ENCODE data around the gene PYM1.
"Not testable (repeated sequence)": the region's sequence is repeated elsewhere in the genome, so short reads cannot be mapped to it uniquely, and the experiment has no call there.

PYM1 gene

GRCh38 chr12:55908726-55909512 is 18.8 kb downstream of the PYM1 start:
- H3K9ac ChIP-seq (ENCODE audit: low read length) = no peak overlapping the region
- no peaks in the 10 kb centered on the region for H3K4me1 ChIP-seq (ENCODE audit: control insufficient read depth, insufficient read depth, low read length)

DNA sequence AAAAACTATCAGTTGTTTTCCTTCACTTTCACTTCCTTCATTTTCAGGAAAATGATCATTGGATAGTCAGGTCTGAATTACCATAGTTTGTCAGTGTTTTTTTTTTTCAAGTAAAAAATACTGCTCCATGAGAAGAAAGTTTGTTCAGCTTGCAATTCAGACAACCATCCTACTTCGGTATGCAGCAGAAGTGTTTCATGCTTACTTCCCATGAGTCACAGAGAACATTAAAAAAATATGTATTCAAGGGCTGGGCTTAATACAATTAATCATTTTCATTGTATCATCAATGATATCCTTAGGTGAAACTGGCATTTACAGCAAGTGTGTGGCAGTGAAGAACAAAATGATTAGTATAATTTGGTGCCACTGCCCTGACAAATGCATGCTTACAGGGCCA is 21.6 kb downstream of the PYM1 start:
- no peaks in the 10 kb centered on the region for H3K4me1 ChIP-seq (ENCODE audit: control insufficient read depth, insufficient read depth, low read length)
- no peak overlapping the region for H3K27ac ChIP-seq (ENCODE audit: low read depth, low read length)
- H3K4me3 ChIP-seq (ENCODE audit: low read depth, low read length) = no peak overlapping the region
- H3K36me3 ChIP-seq (ENCODE audit: control insufficient read depth, insufficient read depth, low read length) = peaks cover 24% of the 10 kb centered on the region
- no peak overlapping the region for H3K9ac ChIP-seq (ENCODE audit: low read length)
- no peaks in the 10 kb centered on the region for H3K27me3 ChIP-seq (ENCODE audit: control insufficient read depth, insufficient read depth, low read length)
- H3K9me3 ChIP-seq (ENCODE audit: control insufficient read depth, insufficient read depth, low read depth, low read length) = no peaks in the 10 kb centered on the region

More at GRCh38 chr12:55908726-55909512, 18.8 kb downstream of the PYM1 start:
- Histone ChIP-seq H3K27ac (ENCODE audit: low read depth, low read length) (no peak overlapping the region), H3K36me3 (ENCODE audit: control insufficient read depth, insufficient read depth, low read length) (peaks cover 11% of the 10 kb centered on the region), H3K4me3 (ENCODE audit: low read depth, low read length) (no peak overlapping the region), H3K9me3 (ENCODE audit: control insufficient read depth, insufficient read depth, low read depth, low read length) (no peaks in the 10 kb centered on the region), H3K27me3 (ENCODE audit: control insufficient read depth, insufficient read depth, low read length) (no peaks in the 10 kb centered on the region)

DNA sequence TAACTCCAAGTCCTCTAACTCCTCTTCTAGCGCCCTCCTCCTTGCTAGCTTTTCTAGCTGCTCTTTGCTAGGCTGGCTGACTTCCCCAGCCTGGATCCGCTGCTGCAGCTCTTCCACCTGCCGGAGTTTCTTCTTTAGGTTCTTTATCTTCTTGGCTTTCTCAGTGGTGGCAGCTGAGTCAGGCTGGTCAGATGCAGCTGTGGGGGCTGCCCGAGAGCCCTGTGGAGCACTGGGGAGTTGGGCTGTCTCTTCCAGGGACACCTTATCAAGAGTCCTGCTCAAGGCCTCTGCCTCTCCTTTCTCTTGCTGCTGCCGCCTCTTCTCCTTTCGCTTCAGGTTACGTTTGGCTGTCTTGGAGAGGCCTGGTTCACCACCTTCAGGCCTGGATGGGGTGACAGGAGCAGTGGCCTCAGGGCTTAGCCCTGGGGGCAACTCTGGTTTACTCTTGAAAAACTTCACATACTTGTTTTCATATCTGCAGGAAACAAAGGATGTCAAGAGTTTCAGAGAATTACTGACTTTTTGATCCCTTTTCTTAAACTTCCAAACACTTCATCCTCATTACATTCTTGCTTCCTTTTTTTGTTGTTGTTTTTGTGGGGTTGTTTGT is 25.7 kb downstream of the PYM1 start:
- peaks cover 30% of the 10 kb centered on the region for H3K36me3 ChIP-seq (ENCODE audit: control insufficient read depth, insufficient read depth, low read length)
- no peaks in the 10 kb centered on the region for H3K27me3 ChIP-seq (ENCODE audit: control insufficient read depth, insufficient read depth, low read length)
- no peaks in the 10 kb centered on the region for H3K9me3 ChIP-seq (ENCODE audit: control insufficient read depth, insufficient read depth, low read depth, low read length)
- H3K9ac ChIP-seq (ENCODE audit: low read length) = no peak overlapping the region
- H3K4me3 ChIP-seq (ENCODE audit: low read depth, low read length) = no peak overlapping the region
- no peaks in the 10 kb centered on the region for H3K4me1 ChIP-seq (ENCODE audit: control insufficient read depth, insufficient read depth, low read length)
- H3K27ac ChIP-seq (ENCODE audit: low read depth, low read length) = no peak overlapping the region

DNA sequence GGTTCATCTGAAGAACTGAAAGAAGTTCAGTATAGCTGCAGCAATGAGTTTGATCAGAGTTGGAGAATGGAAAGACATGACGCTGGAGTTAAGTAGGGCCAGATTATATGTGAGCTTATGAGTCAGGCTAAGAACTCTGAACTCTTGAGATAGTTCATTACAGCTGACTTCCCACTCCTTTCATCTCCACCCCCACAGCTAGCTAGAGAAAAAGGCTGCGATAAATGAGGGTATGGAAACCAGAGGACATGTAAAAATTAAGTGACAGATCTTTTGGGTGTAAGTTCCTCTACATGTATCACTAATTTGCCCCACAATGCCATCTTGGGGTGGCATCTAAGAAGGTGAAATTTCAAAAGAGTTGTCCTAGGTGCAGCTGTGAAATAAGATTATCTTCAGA is 28.6 kb downstream of the PYM1 start:
- no peak overlapping the region for H3K9ac ChIP-seq (ENCODE audit: low read length)
- peaks cover 30% of the 10 kb centered on the region for H3K36me3 ChIP-seq (ENCODE audit: control insufficient read depth, insufficient read depth, low read length)
- H3K9me3 ChIP-seq (ENCODE audit: control insufficient read depth, insufficient read depth, low read depth, low read length) = no peaks in the 10 kb centered on the region

DNA sequence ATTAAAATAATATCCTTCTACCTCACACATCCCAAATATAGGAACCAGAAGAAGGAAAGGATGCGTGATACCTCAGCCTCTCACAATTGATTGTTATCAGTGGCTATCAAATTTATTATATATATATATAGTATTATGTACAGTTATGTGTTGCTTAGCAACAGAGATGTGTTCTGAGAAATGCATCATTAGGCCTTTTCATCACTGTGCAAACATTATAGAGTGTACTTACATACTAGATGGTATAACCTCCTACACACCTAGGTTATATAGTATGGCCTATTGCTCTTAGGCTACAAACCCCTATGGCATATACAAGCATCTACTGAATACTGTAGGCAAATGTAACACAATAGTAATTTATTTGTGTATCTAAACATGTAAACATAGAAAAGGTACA is 34.0 kb downstream of the PYM1 start:
- Histone ChIP-seq H3K4me3 (ENCODE audit: low read depth, low read length) (no peak overlapping the region), H3K27me3 (ENCODE audit: control insufficient read depth, insufficient read depth, low read length) (no peaks in the 10 kb centered on the region), H3K27ac (ENCODE audit: low read depth, low read length) (no peak overlapping the region)

More for the DNA sequence above, 28.6 kb downstream of the PYM1 start:
- no peak overlapping the region for H3K27ac ChIP-seq (ENCODE audit: low read depth, low read length)
- no peak overlapping the region for H3K4me3 ChIP-seq (ENCODE audit: low read depth, low read length)
- no peaks in the 10 kb centered on the region for H3K4me1 ChIP-seq (ENCODE audit: control insufficient read depth, insufficient read depth, low read length)
- H3K27me3 ChIP-seq (ENCODE audit: control insufficient read depth, insufficient read depth, low read length) = no peaks in the 10 kb centered on the region

DNA sequence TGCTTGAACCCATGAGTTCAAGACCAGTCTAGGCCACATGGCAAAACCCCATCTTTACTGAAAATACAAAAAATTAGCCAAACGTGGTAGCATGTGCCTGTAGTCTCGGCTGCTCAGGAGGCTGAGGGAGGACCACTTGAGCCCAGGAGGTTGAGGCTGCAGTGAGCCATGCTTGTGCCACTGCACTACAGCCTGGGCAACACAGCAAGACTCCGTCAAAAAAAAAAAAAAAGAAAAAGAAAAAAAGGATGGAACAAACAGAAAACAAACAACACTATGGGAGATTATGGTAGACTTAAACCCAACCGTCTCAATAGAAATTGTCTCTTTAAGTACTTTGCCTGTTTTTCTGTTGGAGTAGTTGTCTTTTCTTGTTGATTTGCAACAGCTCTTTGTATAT is 36.4 kb downstream of the PYM1 start:
- Histone ChIP-seq H3K27me3 (ENCODE audit: control insufficient read depth, insufficient read depth, low read length) (no peaks in the 10 kb centered on the region), H3K27ac (ENCODE audit: low read depth, low read length) (no peak overlapping the region), H3K36me3 (ENCODE audit: control insufficient read depth, insufficient read depth, low read length) (no peaks in the 10 kb centered on the region), H3K9me3 (ENCODE audit: control insufficient read depth, insufficient read depth, low read depth, low read length) (no peaks in the 10 kb centered on the region), H3K4me1 (ENCODE audit: control insufficient read depth, insufficient read depth, low read length) (no peaks in the 10 kb centered on the region), H3K9ac (ENCODE audit: low read length) (no peak overlapping the region), H3K4me3 (ENCODE audit: low read depth, low read length) (no peak overlapping the region)

More for the DNA sequence above, 34.0 kb downstream of the PYM1 start:
- H3K9ac ChIP-seq (ENCODE audit: low read length) = no peak overlapping the region
- H3K9me3 ChIP-seq (ENCODE audit: control insufficient read depth, insufficient read depth, low read depth, low read length) = no peaks in the 10 kb centered on the region
- H3K4me1 ChIP-seq (ENCODE audit: control insufficient read depth, insufficient read depth, low read length) = no peaks in the 10 kb centered on the region
- no peaks in the 10 kb centered on the region for H3K36me3 ChIP-seq (ENCODE audit: control insufficient read depth, insufficient read depth, low read length)

GRCh38 chr12:55885113-55885512 is 42.6 kb downstream of the PYM1 start:
- Histone ChIP-seq H3K4me1 (ENCODE audit: control insufficient read depth, insufficient read depth, low read length) (no peaks in the 10 kb centered on the region), H3K4me3 (ENCODE audit: low read depth, low read length) (no peak overlapping the region), H3K36me3 (ENCODE audit: control insufficient read depth, insufficient read depth, low read length) (no peaks in the 10 kb centered on the region), H3K27me3 (ENCODE audit: control insufficient read depth, insufficient read depth, low read length) (no peaks in the 10 kb centered on the region), H3K27ac (ENCODE audit: low read depth, low read length) (no peak overlapping the region), H3K9ac (ENCODE audit: low read length) (no peak overlapping the region), H3K9me3 (ENCODE audit: control insufficient read depth, insufficient read depth, low read depth, low read length) (no peaks in the 10 kb centered on the region)

GRCh38 chr12:55877824-55878223 is 49.9 kb downstream of the PYM1 start:
- no peaks in the 10 kb centered on the region for H3K27me3 ChIP-seq (ENCODE audit: control insufficient read depth, insufficient read depth, low read length)
- no peak overlapping the region for H3K4me3 ChIP-seq (ENCODE audit: low read depth, low read length)
- H3K9ac ChIP-seq (ENCODE audit: low read length) = no peak overlapping the region
- no peaks in the 10 kb centered on the region for H3K36me3 ChIP-seq (ENCODE audit: control insufficient read depth, insufficient read depth, low read length)
- H3K4me1 ChIP-seq (ENCODE audit: control insufficient read depth, insufficient read depth, low read length) = peaks cover 5% of the 10 kb centered on the region; the same call in 1 of the 2 replicates
- H3K27ac ChIP-seq (ENCODE audit: low read depth, low read length) = no peak overlapping the region
- H3K9me3 ChIP-seq (ENCODE audit: control insufficient read depth, insufficient read depth, low read depth, low read length) = no peaks in the 10 kb centered on the region

- no peak overlapping the region for H3K4me3 ChIP-seq (ENCODE audit: low read depth, low read length)
- no peak overlapping the region for H3K9ac ChIP-seq (ENCODE audit: low read length)
- no peak overlapping the region for H3K27ac ChIP-seq (ENCODE audit: low read depth, low read length)
- no peaks in the 10 kb centered on the region for H3K9me3 ChIP-seq (ENCODE audit: control insufficient read depth, insufficient read depth, low read depth, low read length)
- H3K4me1 ChIP-seq (ENCODE audit: control insufficient read depth, insufficient read depth, low read length) = peaks cover 5% of the 10 kb centered on the region; the same call in 1 of the 2 replicates
- H3K36me3 ChIP-seq (ENCODE audit: control insufficient read depth, insufficient read depth, low read length) = no peaks in the 10 kb centered on the region
- no peaks in the 10 kb centered on the region for H3K27me3 ChIP-seq (ENCODE audit: control insufficient read depth, insufficient read depth, low read length)
Observed at GRCh38 chr12:55875704-55876467, 51.8 kb downstream of the PYM1 start.

DNA sequence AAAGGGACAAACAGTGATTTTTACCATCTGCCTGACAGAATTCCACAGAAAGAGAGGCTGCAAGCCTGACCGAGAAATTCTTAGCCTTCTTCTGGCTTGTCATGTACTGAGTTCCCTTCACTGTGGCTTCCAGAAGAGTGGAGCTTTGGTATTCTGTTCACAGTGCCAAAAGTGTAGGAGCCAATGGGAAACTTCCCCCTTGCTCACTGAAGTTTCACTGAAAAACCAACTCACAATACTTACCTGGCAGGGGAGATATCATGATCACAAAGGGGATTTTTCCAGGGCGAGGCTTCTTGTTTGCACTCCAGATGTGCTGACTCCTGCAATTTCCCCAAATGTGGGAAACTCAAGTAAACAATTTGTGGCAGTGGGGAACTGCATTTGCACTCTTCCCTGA is 53.3 kb downstream of the PYM1 start:
- Histone ChIP-seq H3K27ac (ENCODE audit: low read depth, low read length) (no peak overlapping the region), H3K4me3 (ENCODE audit: low read depth, low read length) (no peak overlapping the region), H3K9ac (ENCODE audit: low read length) (no peak overlapping the region), H3K9me3 (ENCODE audit: control insufficient read depth, insufficient read depth, low read depth, low read length) (no peaks in the 10 kb centered on the region), H3K36me3 (ENCODE audit: control insufficient read depth, insufficient read depth, low read length) (no peaks in the 10 kb centered on the region), H3K27me3 (ENCODE audit: control insufficient read depth, insufficient read depth, low read length) (no peaks in the 10 kb centered on the region), H3K4me1 (ENCODE audit: control insufficient read depth, insufficient read depth, low read length) (peaks cover 5% of the 10 kb centered on the region; the same call in 1 of the 2 replicates)

DNA sequence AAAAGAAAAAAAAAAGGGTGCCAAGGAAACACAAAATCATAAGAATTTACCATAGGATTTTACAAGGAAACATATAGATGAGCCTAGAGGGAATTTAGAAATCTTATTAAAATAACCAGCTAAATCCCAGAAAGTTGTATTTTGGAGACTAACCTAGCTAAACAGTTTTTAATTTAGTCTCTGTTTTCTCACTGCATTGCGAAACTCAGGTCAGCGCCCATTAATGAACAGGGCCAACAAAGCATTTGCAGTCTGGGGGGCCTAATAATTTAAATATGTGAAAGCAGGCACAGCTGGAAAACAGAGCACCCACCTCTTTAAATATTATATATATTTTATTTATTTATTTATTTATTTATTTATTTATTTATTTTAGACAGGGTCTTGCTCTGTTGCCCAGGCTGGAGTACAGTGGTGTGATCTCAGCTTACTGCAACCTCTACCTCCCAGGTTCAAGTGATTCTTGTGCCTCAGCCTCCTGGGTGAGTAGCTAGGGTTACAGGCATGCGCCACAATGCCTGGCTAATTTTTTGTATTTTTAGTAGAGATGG is 61.2 kb downstream of the PYM1 start:
- not testable (repeated sequence) for H3K27me3 ChIP-seq (ENCODE audit: control insufficient read depth, insufficient read depth, low read length); H3K9me3 ChIP-seq (ENCODE audit: control insufficient read depth, insufficient read depth, low read depth, low read length)

More for the DNA sequence above, 61.2 kb downstream of the PYM1 start:
- not testable (repeated sequence) for H3K4me3 ChIP-seq (ENCODE audit: low read depth, low read length); H3K9ac ChIP-seq (ENCODE audit: low read length); H3K27ac ChIP-seq (ENCODE audit: low read depth, low read length); H3K4me1 ChIP-seq (ENCODE audit: control insufficient read depth, insufficient read depth, low read length); H3K36me3 ChIP-seq (ENCODE audit: control insufficient read depth, insufficient read depth, low read length)
